NCI-H2081 treated with DMSO at 0.1 percent for 48 hours (cell line): ENCODE results near the gene TAB3.

ENCODE experiments used
- DNase-seq: peaks from one replicate; lab custom pipeline; 2025; lab: John Stamatoyannopoulos, UW

The TAB3 gene

GRCh38 chrX:30887288-30887687 lies 1.8 kb downstream of the TAB3 start:
- DNase-seq = no peak

GRCh38 chrX:30885136-30885535 lies 3.9 kb downstream of the TAB3 start:
- DNase-seq = no peak

GRCh38 chrX:30883138-30883537 lies 5.9 kb downstream of the TAB3 start:
- no peak for DNase-seq

GRCh38 chrX:30881797-30882196 lies 7.3 kb downstream of the TAB3 start:
- no peak for DNase-seq

GRCh38 chrX:30881390-30881789 lies 7.7 kb downstream of the TAB3 start:
- DNase-seq = no peak

- DNase-seq = no peak
These were observed 9.0 kb downstream of the TAB3 start for GRCh38 chrX:30880058-30880457.

- DNase-seq = no peak
These were observed 12.7 kb downstream of the TAB3 start for GRCh38 chrX:30876367-30876766.

- DNase-seq = no peak
These were observed 13.1 kb downstream of the TAB3 start for GRCh38 chrX:30875957-30876356.

GRCh38 chrX:30874851-30875250 lies 14.2 kb downstream of the TAB3 start:
- no peak for DNase-seq

GRCh38 chrX:30870572-30870971 lies 18.5 kb downstream of the TAB3 start:
- no peak for DNase-seq

GRCh38 chrX:30865612-30866011 lies 23.4 kb downstream of the TAB3 start:
- DNase-seq = no peak

GRCh38 chrX:30865015-30865414 lies 24.0 kb downstream of the TAB3 start:
- no peak for DNase-seq

- no peak for DNase-seq
These were observed 24.7 kb downstream of the TAB3 start for GRCh38 chrX:30864383-30864785.

- no peak for DNase-seq
These were observed 25.1 kb downstream of the TAB3 start for GRCh38 chrX:30863974-30864373.

GRCh38 chrX:30858098-30858497 lies 31.0 kb downstream of the TAB3 start:
- DNase-seq = no peak

- DNase-seq = no peak
These were observed 37.6 kb downstream of the TAB3 start for GRCh38 chrX:30851449-30851848.

- DNase-seq = no peak
These were observed 53.7 kb downstream of the TAB3 start for GRCh38 chrX:30835373-30835772.

GRCh38 chrX:30833896-30834295 lies 55.2 kb downstream of the TAB3 start:
- no peak for DNase-seq

- no peak for DNase-seq
These were observed 58.0 kb downstream of the TAB3 start for GRCh38 chrX:30831082-30831481.

- DNase-seq = no peak
These were observed 58.6 kb downstream of the TAB3 start for GRCh38 chrX:30830326-30830943.

GRCh38 chrX:30824275-30824674 lies 64.8 kb downstream of the TAB3 start:
- DNase-seq = no peak

GRCh38 chrX:30822764-30823163 lies 66.3 kb downstream of the TAB3 start:
- no peak for DNase-seq

- no peak for DNase-seq
These were observed 66.9 kb downstream of the TAB3 start for GRCh38 chrX:30822068-30822681.

GRCh38 chrX:30821116-30821515 lies 67.9 kb downstream of the TAB3 start:
- DNase-seq = no peak
